B cell (primary cell): ENCODE data around the gene MRRF. TPM values are rescaled to one million over a fixed set of nuclear protein-coding genes. Genes with fewer than 3 reads are reported as not detected.

ENCODE experiments used
- ATAC-seq: fragments of 200-7000 bp; cut with Tn5 transposase; one replicate; pipeline ENCODE4 v1.10.0; 2021; ENCODE audit warnings: low read depth, mild to moderate bottlenecking, moderate number of reproducible peaks, moderate library complexity
- CTCF ChIA-PET: fragments of 350-600 bp; sonication (Branson Sonifier 250); formaldehyde crosslinking; loops from one replicate; lab custom pipeline; 2021; ENCODE audit warnings: antibody characterized with exemption, inconsistent platforms; lab: Charles Lee
- POLR2A ChIA-PET: fragments of 350-600 bp; sonication (Branson Sonifier 250); formaldehyde crosslinking; loops from one replicate; lab custom pipeline; 2021; ENCODE audit warnings: antibody characterized with exemption; lab: Charles Lee
- DNase-seq: peaks from one replicate; pipeline ENCODE4 v3.0.0; 2013
- H2AFZ ChIP-seq: 2 replicates; pipeline ENCODE4 v1.6.1; 2012; ENCODE audit warnings: mild to moderate bottlenecking, low read depth, low read length; ENCODE audit not compliant: insufficient read depth, poor library complexity, severe bottlenecking
- H3K27ac ChIP-seq, 2 donors: 1 replicate in 1 of 2; 2 replicates in 1 of 2; pipeline ENCODE4 v1.5.1; 2012 to 2013; ENCODE audit warnings: low read length in 2 of 2, mild to moderate bottlenecking in 2 of 2, moderate library complexity in 1 of 2
- H3K27me3 ChIP-seq, 4 experiments: fragments of 200-600 bp in 1 of 4; sonication (generic) in 1 of 4; replicated peaks in 1 of 4; 1 replicate in 2 of 4; 2 replicates in 2 of 4; pipeline versions ENCODE4 v1.6.1 to v1.7.0; 2013 to 2016; ENCODE audit warnings: low read length in 3 of 4, mild to moderate bottlenecking in 2 of 4, mixed read lengths in 1 of 4, moderate library complexity in 1 of 4; ENCODE audit not compliant: insufficient read depth in 4 of 4, control insufficient read depth in 3 of 4; ENCODE audit errors: control extremely low read depth in 1 of 4
- H3K36me3 ChIP-seq, 2 experiments: replicated peaks in 1 of 2; 1 replicate in 1 of 2; 2 replicates in 1 of 2; pipeline versions ENCODE4 v1.6.1 to v1.7.1; 2013; ENCODE audit warnings: low read length in 1 of 2; ENCODE audit not compliant: insufficient read depth in 2 of 2, control insufficient read depth in 1 of 2; ENCODE audit errors: control extremely low read depth in 1 of 2, extremely low read depth in 1 of 2
- H3K4me1 ChIP-seq, 2 donors: fragments of 200-600 bp in 1 of 2; sonication (generic) in 1 of 2; 1 replicate in 1 of 2; 2 replicates in 1 of 2; pipeline versions ENCODE4 v1.5.1 to v1.6.1; 2013 to 2017; ENCODE audit warnings: low read length in 2 of 2; ENCODE audit not compliant: control insufficient read depth in 2 of 2, insufficient read depth in 2 of 2
- H3K4me2 ChIP-seq: replicated peaks from 2 replicates; pipeline ENCODE3; 2012; ENCODE audit warnings: mild to moderate bottlenecking, low read depth, low read length; ENCODE audit not compliant: poor library complexity, severe bottlenecking
- H3K4me3 ChIP-seq, 5 experiments: fragments of 200-600 bp in 1 of 5; sonication (generic) in 1 of 5; 1 replicate in 3 of 5; 2 replicates in 2 of 5; pipeline versions ENCODE4 v1.5.1 to v1.7.0; 2011 to 2016; ENCODE audit warnings: low read length in 4 of 5, mild to moderate bottlenecking in 4 of 5, low read depth in 2 of 5, control low read depth in 1 of 5, moderate library complexity in 1 of 5; ENCODE audit not compliant: insufficient read depth in 1 of 5; ENCODE audit errors: control extremely low read depth in 1 of 5, extremely low read depth in 1 of 5
- H3K79me2 ChIP-seq: fragments of 200-600 bp; sonication (generic); one replicate; pipeline ENCODE4 v1.6.0; 2016; ENCODE audit warnings: low read length; ENCODE audit not compliant: control insufficient read depth, insufficient read depth
- H3K9ac ChIP-seq: fragments of 200-600 bp; sonication (generic); 2 replicates; pipeline ENCODE4 v1.6.1; 2017; ENCODE audit warnings: mild to moderate bottlenecking, low read length, moderate library complexity
- H3K9me3 ChIP-seq, 3 donors: one replicate each; pipeline versions ENCODE4 v1.6.1 to v1.7.1; 2013; ENCODE audit warnings: low read length in 2 of 3; ENCODE audit not compliant: control insufficient read depth in 2 of 3, insufficient read depth in 1 of 3; ENCODE audit errors: control extremely low read depth in 1 of 3
- H4K20me1 ChIP-seq: 2 replicates; pipeline ENCODE4 v1.6.0; 2012; ENCODE audit warnings: mild to moderate bottlenecking, low read length; ENCODE audit not compliant: insufficient read depth, control insufficient read depth, poor library complexity, severe bottlenecking
- H3K27ac Mint-ChIP-seq: one replicate; pipeline ENCODE4 v1.8.0; 2021; ENCODE audit warnings: mixed read lengths
- H3K27me3 Mint-ChIP-seq: one replicate; pipeline ENCODE4 v1.8.0; 2021; ENCODE audit warnings: mixed read lengths
- H3K4me1 Mint-ChIP-seq: one replicate; pipeline ENCODE4 v1.8.0; 2021; ENCODE audit warnings: mixed read lengths
- H3K4me3 Mint-ChIP-seq: one replicate; pipeline ENCODE4 v1.8.0; 2021; ENCODE audit warnings: mixed read lengths
- H3K9me3 Mint-ChIP-seq: one replicate; pipeline ENCODE4 v1.8.0; 2022; ENCODE audit warnings: mixed read lengths; ENCODE audit not compliant: insufficient read depth
- EZH2 ChIP-seq: IDR thresholded peaks from 2 replicates; pipeline ENCODE4 v1.6.1; 2012; ENCODE audit warnings: borderline replicate concordance, low read depth, mild to moderate bottlenecking, moderate library complexity, low read length; ENCODE audit not compliant: insufficient read depth, poor library complexity, severe bottlenecking
- WGBS: methylation state at CpG from one replicate; pipeline ENCODE4 v1.1.5; 2013; ENCODE audit warnings: missing lambda C conversion rate; ENCODE audit not compliant: insufficient coverage; 5-methylcytosine and 5-hydroxymethylcytosine counted together
- intact Hi-C: fragments of 100-400 bp; cut with micrococcal nuclease; formaldehyde crosslinking; loops from one replicate; pipeline ENCODE4 v1.10.0; 2022
- polyA plus RNA-seq: library from polyadenylated mRNA; depleted of rRNA; stranded (reverse); fragments of >200 nt; gene quantifications from 2 replicates; pipeline ENCODE4 v1.2.3, GENCODE V29; 2012
- total RNA-seq, 2 donors: library from RNA; stranded (reverse); fragments of 120-200 nt in 1 of 2; gene quantifications; 1 replicate in 1 of 2; 2 replicates in 1 of 2; pipeline versions ENCODE4 v1.2.3 to v1.2.4, GENCODE V29; 2013 to 2022
- TF ChIP-seq, protein P1 (sequence below): fragments of 200-600 bp; IDR thresholded peaks from one replicate; pipeline ENCODE4 v1.8.0; 2022; ENCODE audit warnings: antibody characterized with exemption, mild to moderate bottlenecking

Gene MRRF
- total and polyA plus RNA-seq, 2 donors (not counting 1 experiment from before 2014, with no cell fraction given), result 38.6 to 44.9 TPM

DNA sequence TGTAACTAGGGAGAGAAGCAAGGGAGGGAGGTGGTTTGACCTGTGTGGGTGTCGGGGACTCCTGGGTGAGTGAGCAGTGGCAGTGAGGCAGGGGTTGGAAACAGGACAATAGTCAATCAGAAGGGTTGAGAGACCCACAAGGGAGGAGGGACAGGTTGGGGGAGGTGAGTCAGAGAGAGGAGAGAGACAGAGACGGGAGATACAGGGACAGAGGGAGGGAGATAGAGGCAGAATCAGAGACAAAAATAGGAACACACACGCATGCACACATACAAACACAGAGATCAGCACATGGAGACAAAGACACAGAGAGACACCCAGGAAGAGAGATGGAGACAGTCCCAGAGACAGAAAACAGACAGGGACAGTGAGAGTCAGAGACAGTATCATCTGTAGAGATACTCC, 66.8 kb downstream of the MRRF start:
- TF ChIP-seq, protein P1, sequence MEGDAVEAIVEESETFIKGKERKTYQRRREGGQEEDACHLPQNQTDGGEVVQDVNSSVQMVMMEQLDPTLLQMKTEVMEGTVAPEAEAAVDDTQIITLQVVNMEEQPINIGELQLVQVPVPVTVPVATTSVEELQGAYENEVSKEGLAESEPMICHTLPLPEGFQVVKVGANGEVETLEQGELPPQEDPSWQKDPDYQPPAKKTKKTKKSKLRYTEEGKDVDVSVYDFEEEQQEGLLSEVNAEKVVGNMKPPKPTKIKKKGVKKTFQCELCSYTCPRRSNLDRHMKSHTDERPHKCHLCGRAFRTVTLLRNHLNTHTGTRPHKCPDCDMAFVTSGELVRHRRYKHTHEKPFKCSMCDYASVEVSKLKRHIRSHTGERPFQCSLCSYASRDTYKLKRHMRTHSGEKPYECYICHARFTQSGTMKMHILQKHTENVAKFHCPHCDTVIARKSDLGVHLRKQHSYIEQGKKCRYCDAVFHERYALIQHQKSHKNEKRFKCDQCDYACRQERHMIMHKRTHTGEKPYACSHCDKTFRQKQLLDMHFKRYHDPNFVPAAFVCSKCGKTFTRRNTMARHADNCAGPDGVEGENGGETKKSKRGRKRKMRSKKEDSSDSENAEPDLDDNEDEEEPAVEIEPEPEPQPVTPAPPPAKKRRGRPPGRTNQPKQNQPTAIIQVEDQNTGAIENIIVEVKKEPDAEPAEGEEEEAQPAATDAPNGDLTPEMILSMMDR, result no peak
- TF ChIP-seq EZH2, result no peak
- Mint-ChIP-seq H3K4me1 (no peaks in the 10 kb centered on the region), H3K9me3 (no peaks in the 10 kb centered on the region), H3K4me3 (no peak overlapping the region), H3K27ac (no peak overlapping the region), H3K27me3 (peaks cover 5% of the 10 kb centered on the region)
- CTCF ChIA-PET, result no interaction called here
- H3K9ac ChIP-seq, result no peak overlapping the region
- no peak overlapping the region for H3K4me2 ChIP-seq
- POLR2A ChIA-PET, result no interaction called here
- intact Hi-C loops, result no loop called here
- WGBS, result 89% methylated on average over 1 of the region's 3 CpGs
- no peak overlapping the region for H3K4me3 ChIP-seq
- no peak overlapping the region for H2AFZ ChIP-seq
- H3K9me3 ChIP-seq, result no peaks in the 10 kb centered on the region
- peaks cover 0 to under 1% of the 10 kb centered on the region in 2 donors for H3K4me1 ChIP-seq
- H3K36me3 ChIP-seq, result no peaks in the 10 kb centered on the region
- H4K20me1 ChIP-seq, result no peaks in the 10 kb centered on the region
- H3K79me2 ChIP-seq, result no peaks in the 10 kb centered on the region
- DNase-seq, result no peak
- no peak overlapping the region for H3K27ac ChIP-seq
- peaks cover 0 to 2% (median 0%) of the 10 kb centered on the region in 4 experiments for H3K27me3 ChIP-seq
- no peak for ATAC-seq

DNA sequence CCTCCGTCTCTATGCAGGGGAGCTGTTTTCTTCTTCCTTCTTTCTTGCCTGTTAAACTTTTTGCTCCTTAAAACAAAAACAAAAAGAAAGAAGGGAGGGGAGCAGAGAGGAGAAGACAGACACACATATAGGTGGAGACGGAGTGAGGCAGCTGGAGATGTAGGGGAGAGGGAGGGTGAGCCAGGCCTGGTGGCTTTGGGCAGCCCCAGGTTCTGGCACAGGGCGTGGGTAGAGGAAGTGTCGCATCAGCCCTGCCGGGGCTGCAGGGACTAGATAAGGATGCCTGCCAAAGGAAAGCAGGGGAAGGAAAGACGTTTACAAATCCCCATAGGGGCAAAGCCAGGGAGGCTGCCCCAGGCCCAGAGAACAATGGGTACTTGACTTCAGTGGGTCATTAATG, 67.4 kb downstream of the MRRF start:
- no peak overlapping the region for H3K27ac ChIP-seq
- no peak overlapping the region for H3K9ac ChIP-seq
- peaks cover 0 to 5% of the 10 kb centered on the region in 2 donors for H3K4me1 ChIP-seq
- no peaks in the 10 kb centered on the region for H3K9me3 ChIP-seq
- TF ChIP-seq, protein P1, result no peak
- TF ChIP-seq EZH2, result no peak
- Mint-ChIP-seq H3K27me3 (peaks cover 7% of the 10 kb centered on the region), H3K27ac (no peak overlapping the region), H3K4me3 (no peak overlapping the region), H3K4me1 (peaks cover 2% of the 10 kb centered on the region), H3K9me3 (no peaks in the 10 kb centered on the region)
- intact Hi-C loops, result no loop called here
- ChIA-PET POLR2A (no interaction called here), CTCF (no interaction called here)
- H4K20me1 ChIP-seq, result no peaks in the 10 kb centered on the region
- peaks cover 0 to 4% (median 0%) of the 10 kb centered on the region in 4 experiments for H3K27me3 ChIP-seq
- 16% methylated on average over 5 of the region's 6 CpGs for WGBS
- no peak overlapping the region for H2AFZ ChIP-seq
- H3K36me3 ChIP-seq, result no peaks in the 10 kb centered on the region
- ATAC-seq (no peak), DNase-seq (no peak)
- no peak overlapping the region for H3K4me3 ChIP-seq
- H3K4me2 ChIP-seq, result no peak overlapping the region
- H3K79me2 ChIP-seq, result no peaks in the 10 kb centered on the region
